Aorta (tissue), 5 donors: ENCODE results near the gene ULBP1. TPM values are rescaled to one million over a fixed set of nuclear protein-coding genes. Genes with fewer than 3 reads are reported as not detected.
A peak's percentile ranks its signal among the peaks of the same experiment; 100 is the strongest.
"Not testable (repeated sequence)": the region's sequence is repeated elsewhere in the genome, so short reads cannot be mapped to it uniquely, and the experiment has no call there.

ENCODE experiments used
- ATAC-seq: fragments of 200-7000 bp; cut with Tn5 transposase; one replicate; pipeline ENCODE4 v1.9.1; 2022; ENCODE audit warnings: moderate library complexity; ENCODE audit not compliant: low FRiP score
- DNase-seq, 2 donors: peaks; one replicate each; pipeline ENCODE4 v3.0.0-alpha.2; 2020
- H3K27ac ChIP-seq, 2 donors: one replicate each; pipeline ENCODE4 v1.5.1; 2013; ENCODE audit warnings: low read length in 2 of 2, mild to moderate bottlenecking in 2 of 2, moderate library complexity in 2 of 2, control low read depth in 1 of 2, inconsistent platforms in 1 of 2, low read depth in 1 of 2
- H3K27me3 ChIP-seq, 2 donors: one replicate each; pipeline ENCODE4 v1.6.1; 2013; ENCODE audit warnings: control low read depth in 1 of 2, low read length in 1 of 2, mild to moderate bottlenecking in 1 of 2, moderate library complexity in 1 of 2; ENCODE audit not compliant: insufficient read depth in 2 of 2, control insufficient read depth in 1 of 2
- H3K36me3 ChIP-seq, 2 donors: one replicate each; pipeline ENCODE4 v1.6.1; 2013; ENCODE audit warnings: control low read depth in 1 of 2, low read length in 1 of 2, mild to moderate bottlenecking in 1 of 2; ENCODE audit not compliant: insufficient read depth in 2 of 2, control insufficient read depth in 1 of 2
- H3K4me1 ChIP-seq, 2 donors: one replicate each; pipeline ENCODE4 v1.6.1; 2013; ENCODE audit warnings: low read length in 2 of 2, control low read depth in 1 of 2, mild to moderate bottlenecking in 1 of 2, moderate library complexity in 1 of 2; ENCODE audit not compliant: insufficient read depth in 2 of 2, control insufficient read depth in 1 of 2
- H3K4me3 ChIP-seq, 2 donors: one replicate each; pipeline ENCODE4 v1.5.1; 2013; ENCODE audit warnings: low read length in 2 of 2, control low read depth in 1 of 2, mild to moderate bottlenecking in 1 of 2
- H3K9me3 ChIP-seq: one replicate; pipeline ENCODE4 v1.6.1; 2013; ENCODE audit warnings: mild to moderate bottlenecking, low read length; ENCODE audit not compliant: control insufficient read depth
- whole genome bisulfite sequencing, 2 donors: extraction: QIAGEN DNeasy Blood & Tissue Kit; methylation state at CpG; one replicate each; pipeline ENCODE4 v1.1.7; 2013; 5-methylcytosine and 5-hydroxymethylcytosine counted together
- intact Hi-C, 2 donors: fragments of 100-400 bp; cut with DNase I; formaldehyde crosslinking; loops; one replicate each; pipeline versions ENCODE4 v1.14.2 to v1.15.0; 2022
- polyA plus RNA-seq, 2 donors: library from polyadenylated mRNA; stranded (reverse); fragments of 200-250 nt; gene quantifications; one replicate each; pipeline ENCODE4 v1.2.3, GENCODE V29; 2013
- total RNA-seq, 2 donors: library from RNA; stranded (reverse); fragmentation: NEBNext Ultra II Directional; extraction: Animal tissue kit (Norgen Biotek cat#: 25700); gene quantifications; one replicate each; pipeline ENCODE4 v1.2.1, GENCODE V29; 2021
- donor health status: healthy with polysubstance abuse.
- donor health status: Bipolar disorder and iron deficiency.
- donor health status: DM: no; HTN: no; CAD: no.
- donor health status: DM: no; HTN: no; CAD: no.
- donor health status: DM: yes; HTN: yes; CAD: no.

The ULBP1 gene
- total and polyA plus RNA-seq, 4 donors, result 0.13 to 0.38 TPM; not detected in 2

- H3K4me1 ChIP-seq, result no peaks in the 10 kb centered on the region
- 8 to 21% methylated on average over 5 of the region's 5 CpGs for WGBS, 2 donors
- peaks cover 0 to 5% of the 10 kb centered on the region in 2 donors for H3K27me3 ChIP-seq
- no peaks in the 10 kb centered on the region for H3K36me3 ChIP-seq
- H3K27ac ChIP-seq, result no peak overlapping the region
- DNase-seq (no peak), ATAC-seq (no peak)
- H3K9me3 ChIP-seq, result peaks cover 6% of the 10 kb centered on the region
- H3K4me3 ChIP-seq, result no peak overlapping the region
- intact Hi-C loops, result no loop called here
Observed at GRCh38 chr6:149985481-149985937, 21.8 kb downstream of the ULBP1 start.

GRCh38 chr6:149987602-149988107 is 23.9 kb downstream of the ULBP1 start:
- no peak overlapping the region for H3K4me3 ChIP-seq
- H3K4me1 ChIP-seq, result no peaks in the 10 kb centered on the region
- no peak overlapping the region for H3K27ac ChIP-seq
- intact Hi-C loops, result no loop called here
- DNase-seq (no peak), ATAC-seq (no peak)
- H3K9me3 ChIP-seq, result peaks cover 6% of the 10 kb centered on the region
- WGBS, 2 donors, result 37 to 51% methylated on average over 2 of the region's 2 CpGs
- H3K36me3 ChIP-seq, result no peaks in the 10 kb centered on the region
- H3K27me3 ChIP-seq, result peaks cover 0 to 5% of the 10 kb centered on the region in 2 donors

DNA sequence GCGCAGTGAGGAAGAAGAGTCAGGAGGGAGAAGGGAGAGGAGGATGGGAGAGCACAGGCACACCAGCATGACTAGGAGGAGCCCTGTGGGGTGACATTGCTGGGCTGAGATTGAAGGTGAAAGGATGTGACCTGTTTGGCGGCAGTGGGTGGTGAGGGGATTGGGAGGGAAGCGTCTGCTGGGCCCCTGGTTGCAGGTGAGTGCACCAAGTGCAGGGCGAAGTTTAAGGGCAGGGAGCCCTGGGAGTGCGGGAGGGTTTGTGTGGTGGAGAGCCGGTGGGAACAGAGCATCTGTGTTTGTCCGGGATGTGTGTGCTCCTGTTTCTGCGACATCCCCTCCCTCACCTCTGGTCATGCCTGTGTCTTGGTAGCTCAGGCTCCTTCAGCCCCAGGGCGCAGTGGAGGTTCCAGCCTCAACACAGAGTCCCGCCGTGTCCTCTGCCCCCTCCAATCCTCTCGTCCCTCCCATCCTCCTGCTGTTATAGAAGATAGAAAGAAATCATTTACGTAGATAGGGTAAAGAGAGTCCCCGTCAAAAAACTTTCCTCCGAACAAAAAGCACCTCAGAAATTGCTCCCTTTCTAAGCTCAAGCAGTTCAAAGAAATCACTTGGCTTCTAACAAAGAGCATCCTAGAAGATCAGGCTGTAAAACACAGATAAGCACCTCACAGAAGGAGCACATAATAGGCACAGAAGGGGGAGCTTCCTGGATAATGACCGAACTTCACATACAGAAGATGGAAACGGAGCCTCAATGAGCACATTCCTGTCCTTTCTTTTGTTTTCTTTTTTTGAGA is 25.0 kb downstream of the ULBP1 start:
- no peaks in the 10 kb centered on the region for H3K36me3 ChIP-seq
- ATAC-seq (no peak), DNase-seq (no peak)
- H3K27ac ChIP-seq, result no peak overlapping the region
- 7 to 9% methylated on average over 17 of the region's 17 CpGs for WGBS, 2 donors
- no peak overlapping the region for H3K4me3 ChIP-seq
- peaks cover 0 to 5% of the 10 kb centered on the region in 2 donors for H3K27me3 ChIP-seq
- intact Hi-C loops, result no loop called here
- H3K4me1 ChIP-seq, result no peaks in the 10 kb centered on the region
- peaks cover 6% of the 10 kb centered on the region for H3K9me3 ChIP-seq

GRCh38 chr6:149990212-149990660 is 26.5 kb downstream of the ULBP1 start:
- Histone ChIP-seq H3K36me3 (no peaks in the 10 kb centered on the region), H3K4me1 (no peaks in the 10 kb centered on the region), H3K27me3 (peaks cover 0 to 4% of the 10 kb centered on the region in 2 donors), H3K4me3 (no peak overlapping the region), H3K9me3 (peaks cover 6% of the 10 kb centered on the region), H3K27ac (no peak overlapping the region)
- intact Hi-C loops, result no loop called here
- 1 to 4% methylated on average over 32 of the region's 32 CpGs for WGBS, 2 donors
- ATAC-seq, result peak; percentile 50
- no peak for DNase-seq

GRCh38 chr6:149990661-149991471 is 27.1 kb downstream of the ULBP1 start:
- no peak for ATAC-seq
- WGBS, 2 donors, result 3% methylated on average over 49 of the region's 49 CpGs
- DNase-seq, result no peak
- no peaks in the 10 kb centered on the region for H3K36me3 ChIP-seq
- intact Hi-C loops, result no loop called here
- peaks cover 6% of the 10 kb centered on the region for H3K9me3 ChIP-seq
- H3K4me1 ChIP-seq, result no peaks in the 10 kb centered on the region
- peaks cover 0 to 1% of the 10 kb centered on the region in 2 donors for H3K27me3 ChIP-seq
- no peak overlapping the region for H3K27ac ChIP-seq
- H3K4me3 ChIP-seq, result no peak overlapping the region

DNA sequence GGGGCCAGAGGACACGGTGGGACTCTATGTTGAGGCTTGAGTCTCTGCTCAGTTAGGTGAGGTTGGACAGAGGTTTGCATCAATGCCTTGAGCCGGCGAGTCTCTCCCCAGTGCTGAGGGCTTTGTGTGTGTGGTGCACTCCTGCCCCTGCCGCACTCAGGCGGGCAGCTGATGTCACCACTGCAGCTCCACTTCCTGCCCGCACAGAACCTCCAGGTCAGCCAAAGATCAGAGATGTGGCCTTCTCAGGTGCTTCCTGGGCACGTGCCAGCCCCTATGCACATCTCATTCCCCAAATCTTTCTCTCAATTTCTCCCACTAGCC is 27.7 kb downstream of the ULBP1 start:
- H3K9me3 ChIP-seq, H3K4me3 ChIP-seq, H3K27ac ChIP-seq, intact Hi-C loops, H3K27me3 ChIP-seq, DNase-seq, H3K4me1 ChIP-seq, H3K36me3 ChIP-seq: not testable (repeated sequence)
- 4 to 7% methylated on average over 6 to 7 of the region's 7 CpGs for WGBS, 2 donors
- ATAC-seq, result peak; percentile 31

- Histone ChIP-seq H3K4me1 (no peaks in the 10 kb centered on the region), H3K36me3 (no peaks in the 10 kb centered on the region), H3K9me3 (peaks cover 6% of the 10 kb centered on the region), H3K27me3 (no peaks in the 10 kb centered on the region), H3K27ac (no peak overlapping the region), H3K4me3 (no peak overlapping the region)
- DNase-seq (no peak), ATAC-seq (no peak)
- intact Hi-C loops, result no loop called here
- 41 to 43% methylated on average over 4 of the region's 4 CpGs for WGBS, 2 donors
Observed at GRCh38 chr6:149991838-149992237, 28.1 kb downstream of the ULBP1 start.

GRCh38 chr6:149995235-149995750 is 31.6 kb downstream of the ULBP1 start:
- no peak for DNase-seq

More at GRCh38 chr6:149995235-149995750, 31.6 kb downstream of the ULBP1 start:
- WGBS, 2 donors, result 72 to 73% methylated on average over 6 of the region's 6 CpGs
- Histone ChIP-seq H3K9me3 (peaks cover 2% of the 10 kb centered on the region), H3K36me3 (no peaks in the 10 kb centered on the region), H3K27me3 (peaks cover 0 to 2% of the 10 kb centered on the region in 2 donors), H3K27ac (no peak overlapping the region), H3K4me1 (no peaks in the 10 kb centered on the region), H3K4me3 (no peak overlapping the region)
- no peak for ATAC-seq
- intact Hi-C loops, result no loop called here
